ENCODE data around the gene KCNK3. TPM values are rescaled to one million over a fixed set of nuclear protein-coding genes. Genes with fewer than 3 reads are reported as not detected.
"Not testable (repeated sequence)": the region's sequence is repeated elsewhere in the genome, so short reads cannot be mapped to it uniquely, and the experiment has no call there.

Gene KCNK3
- total and polyA plus RNA-seq, 11 donors = 0.61 to 12.2 (median 2.1) TPM

- Histone ChIP-seq H3K27ac (no peak overlapping the region), H3K4me3 (no peak overlapping the region), H3K36me3 (no peaks in the 10 kb centered on the region), H3K4me1 (no peaks in the 10 kb centered on the region), H3K27me3 (peaks cover 0 to 3% (median 0%) of the 10 kb centered on the region in 9 donors), H3K9me3 (peaks cover 0 to 24% (median 12%) of the 10 kb centered on the region in 12 donors)
- intact Hi-C loops (cut with DNase I) = no loop called here
- DNase-seq = no peak
- WGBS, 4 donors = 81 to 92% (median 87%) methylated on average over 4 of the region's 4 CpGs
- no peak for ATAC-seq
- TF ChIP-seq POLR2A (IDR thresholded peaks at IDR 0.05) = no peak
- no peak for TF ChIP-seq CTCF (IDR thresholded peaks at IDR 0.05)
Measured at GRCh38 chr2:26657265-26657664, 35.3 kb upstream of the KCNK3 start.

- Histone ChIP-seq H3K36me3 (no peaks in the 10 kb centered on the region), H3K27me3 (peaks cover 0 to 8% (median 0%) of the 10 kb centered on the region in 9 donors), H3K4me1 (no peaks in the 10 kb centered on the region), H3K9me3 (peaks cover 0 to 24% (median 12%) of the 10 kb centered on the region in 12 donors), H3K27ac (no peak overlapping the region), H3K4me3 (no peak overlapping the region)
- DNase-seq = no peak
- 42 to 49% (median 45%) methylated on average over 6 of the region's 6 CpGs for WGBS, 4 donors
- intact Hi-C loops (cut with DNase I) = no loop called here
- ATAC-seq = no peak
- TF ChIP-seq POLR2A (IDR thresholded peaks at IDR 0.05) = no peak
- no peak for TF ChIP-seq CTCF (IDR thresholded peaks at IDR 0.05)
Measured at GRCh38 chr2:26658691-26659346, 33.7 kb upstream of the KCNK3 start.

- Histone ChIP-seq H3K36me3 (no peaks in the 10 kb centered on the region), H3K9me3 (peaks cover 0 to 24% (median 12%) of the 10 kb centered on the region in 12 donors), H3K4me1 (no peaks in the 10 kb centered on the region), H3K27me3 (peaks cover 0 to 8% (median 0%) of the 10 kb centered on the region in 9 donors), H3K27ac (no peak overlapping the region), H3K4me3 (no peak overlapping the region)
- WGBS, 4 donors = 82 to 90% (median 87%) methylated on average over 1 of the region's 1 CpG
- no peak for DNase-seq
- intact Hi-C loops (cut with DNase I) = no loop called here
- no peak for ATAC-seq
- no peak for TF ChIP-seq POLR2A (IDR thresholded peaks at IDR 0.05)
- TF ChIP-seq CTCF (IDR thresholded peaks at IDR 0.05) = no peak
Measured at GRCh38 chr2:26660363-26660962, 32.1 kb upstream of the KCNK3 start.

GRCh38 chr2:26665296-26665695 lies 27.2 kb upstream of the KCNK3 start:
- peaks cover 0 to 14% (median 0%) of the 10 kb centered on the region in 9 donors for H3K27me3 ChIP-seq
- H3K4me3 ChIP-seq; H3K4me1 ChIP-seq; DNase-seq; intact Hi-C loops (cut with DNase I); ATAC-seq; H3K36me3 ChIP-seq; H3K27ac ChIP-seq: not testable (repeated sequence)
- WGBS, 4 donors = 89 to 95% (median 92%) methylated on average over 20 to 21 of the region's 21 CpGs
- H3K9me3 ChIP-seq = peaks cover 0 to 18% (median 4%) of the 10 kb centered on the region in 12 donors
